ENCODE results near the gene CCDC146.

- TF ChIP-seq CTCF (IDR thresholded peaks at IDR 0.05; ENCODE audit: borderline replicate concordance, extremely low read depth, low read length, poor library complexity, severe bottlenecking), result no peak
- no peak for TF ChIP-seq EZH2 (IDR thresholded peaks at IDR 0.05; ENCODE audit: borderline replicate concordance, low read depth, low read length, severe bottlenecking)
Measured at GRCh38 chr7:77254915-77255314, 132.5 kb downstream of the CCDC146 start.
